GM08714 (cell line): ENCODE measurements around the gene VAX1.

Experiments
- H3K4me3 ChIP-seq: fragments of 200-500 bp; sonication (Bioruptor generic); 2 replicates; pipeline ENCODE4 v1.5.1; 2014; ENCODE audit warnings: mild to moderate bottlenecking, low read length, inconsistent platforms
- ZNF274 ChIP-seq: IDR thresholded peaks from 2 replicates; pipeline ENCODE4 v1.6.1; 2012; ENCODE audit warnings: mild to moderate bottlenecking, low read depth, low read length

VAX1 gene

DNA sequence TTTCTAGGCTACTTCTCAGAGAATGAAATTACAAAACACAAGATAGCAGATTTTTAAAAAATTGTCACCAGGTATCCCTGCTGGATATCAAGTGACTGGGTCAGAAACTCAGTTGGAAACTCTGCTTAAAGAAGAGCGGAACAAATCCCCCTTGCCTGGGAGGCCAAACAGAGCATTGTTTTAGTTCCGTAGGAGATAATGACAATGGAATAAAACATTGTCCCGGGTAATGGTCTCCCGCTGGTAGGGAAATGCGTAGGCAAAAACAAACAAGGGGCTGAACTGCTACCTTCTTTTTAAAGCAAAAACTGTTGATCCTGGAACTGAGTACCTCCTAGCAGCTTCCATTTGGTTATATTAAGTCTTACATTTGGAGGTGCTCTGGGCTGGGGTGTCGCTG is 21.3 kb upstream of the VAX1 start:
- TF ChIP-seq ZNF274: no peak
- no peak overlapping the region for H3K4me3 ChIP-seq

DNA sequence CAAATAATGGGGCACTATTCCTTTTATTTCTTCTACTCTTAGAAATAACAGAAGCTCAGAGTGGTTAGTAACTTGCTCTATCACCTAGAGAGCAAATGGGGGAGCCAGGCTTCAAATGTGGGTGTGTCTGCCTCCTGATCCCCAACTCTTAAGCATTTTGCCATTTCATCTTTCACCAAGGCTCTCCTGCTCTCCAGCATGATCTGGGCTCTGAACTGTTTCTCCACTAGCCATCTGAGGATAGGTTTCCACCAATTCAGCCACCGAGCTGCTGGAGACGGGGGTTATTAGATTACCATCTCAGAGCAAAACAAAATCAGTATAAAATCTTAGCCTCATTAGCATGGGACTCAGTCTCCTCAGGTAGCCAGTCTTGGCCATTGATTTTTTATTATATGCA is 20.2 kb upstream of the VAX1 start:
- no peak for TF ChIP-seq ZNF274
- no peak overlapping the region for H3K4me3 ChIP-seq

DNA sequence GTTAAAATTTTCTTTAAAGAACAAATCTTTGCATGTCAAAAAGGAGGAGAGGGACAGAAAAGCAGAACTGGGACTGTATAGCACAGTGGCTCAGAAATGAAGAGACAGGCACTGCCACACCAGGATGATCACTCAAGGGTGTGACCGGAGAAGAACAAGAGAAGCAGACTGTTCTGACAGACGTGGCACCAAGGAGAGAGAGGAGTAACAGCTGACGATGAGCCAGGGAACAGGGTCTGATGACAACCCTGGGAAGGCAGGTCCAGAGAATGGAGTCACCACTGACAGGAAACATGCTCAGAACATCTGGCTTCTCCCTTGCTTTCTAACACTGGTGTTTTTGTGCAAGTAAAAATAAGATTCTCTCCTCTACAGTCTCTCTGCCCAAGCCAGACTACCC is 14.6 kb upstream of the VAX1 start:
- H3K4me3 ChIP-seq: no peak overlapping the region
- no peak for TF ChIP-seq ZNF274

DNA sequence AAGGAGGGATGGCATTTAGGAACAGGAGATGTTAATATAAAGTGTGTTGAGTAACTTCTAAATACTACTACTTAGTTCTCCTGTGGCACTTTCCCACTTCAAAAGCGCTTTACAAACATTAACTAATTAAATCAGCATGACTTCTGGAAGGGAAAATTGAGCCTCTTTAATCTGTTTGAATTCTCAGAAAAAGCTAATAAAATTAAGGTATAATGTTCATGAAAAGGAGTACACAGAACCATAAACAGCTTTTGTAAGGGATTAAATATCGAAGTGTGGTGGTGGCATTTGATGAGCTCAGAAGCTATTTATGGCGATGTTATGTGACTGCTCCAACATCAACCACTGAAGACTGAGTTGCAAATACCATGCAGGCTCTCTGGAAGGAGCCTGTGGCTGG is 10.2 kb upstream of the VAX1 start:
- H3K4me3 ChIP-seq: no peak overlapping the region
- TF ChIP-seq ZNF274: no peak

DNA sequence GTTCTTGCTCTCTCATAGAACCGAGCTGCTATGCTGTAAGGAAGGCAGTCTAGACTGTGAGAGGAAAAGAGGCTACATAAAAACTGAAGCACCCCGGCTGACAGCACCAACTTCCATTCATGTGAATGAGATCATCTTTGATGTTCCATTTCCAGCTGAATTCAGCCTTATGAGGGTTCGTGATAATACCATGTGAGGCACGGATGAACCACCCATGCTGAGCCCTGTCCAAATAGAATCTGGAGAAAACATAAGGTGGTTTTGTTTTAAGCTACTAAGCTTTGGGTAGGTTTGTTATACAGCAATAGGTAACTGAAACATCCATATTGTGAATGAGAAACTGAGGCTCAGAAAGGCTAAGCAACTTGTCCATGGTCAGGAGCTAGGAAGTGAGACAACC is 6.9 kb upstream of the VAX1 start:
- TF ChIP-seq ZNF274: no peak
- no peak overlapping the region for H3K4me3 ChIP-seq

DNA sequence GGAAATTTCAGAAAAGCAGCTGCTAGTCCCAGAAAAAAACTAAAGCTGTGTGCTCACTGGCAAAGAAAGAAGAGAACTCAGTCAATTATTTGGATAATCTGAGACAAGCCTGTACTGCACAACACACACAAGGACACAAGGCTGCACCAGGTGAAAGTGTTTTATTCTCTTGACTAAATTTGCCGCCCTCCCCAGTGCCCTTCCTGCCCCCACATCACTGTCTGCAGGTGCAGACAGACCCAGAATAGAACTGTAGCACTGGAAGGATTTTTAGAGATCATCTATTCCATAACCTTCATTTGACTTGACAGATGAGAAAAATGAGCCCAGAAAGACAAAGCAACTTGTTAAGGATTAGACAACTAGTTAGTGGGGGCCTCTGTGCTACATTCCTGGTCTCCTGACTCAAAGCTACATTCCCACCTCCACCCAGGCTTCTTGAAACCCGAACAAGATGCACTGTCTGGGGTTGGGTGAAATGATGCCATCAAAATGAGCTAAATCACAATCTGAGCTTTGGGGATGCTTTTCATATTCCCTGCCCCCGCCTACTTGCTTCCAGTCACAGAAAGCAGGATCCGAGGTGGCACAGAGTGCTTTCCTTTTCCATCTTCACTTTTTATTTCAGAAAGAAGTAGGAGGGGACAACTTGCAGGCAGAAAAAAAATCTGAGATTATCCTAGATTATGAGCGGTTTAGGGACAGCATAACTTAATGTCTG is 5.2 kb upstream of the VAX1 start:
- TF ChIP-seq ZNF274: no peak
- H3K4me3 ChIP-seq: no peak overlapping the region

DNA sequence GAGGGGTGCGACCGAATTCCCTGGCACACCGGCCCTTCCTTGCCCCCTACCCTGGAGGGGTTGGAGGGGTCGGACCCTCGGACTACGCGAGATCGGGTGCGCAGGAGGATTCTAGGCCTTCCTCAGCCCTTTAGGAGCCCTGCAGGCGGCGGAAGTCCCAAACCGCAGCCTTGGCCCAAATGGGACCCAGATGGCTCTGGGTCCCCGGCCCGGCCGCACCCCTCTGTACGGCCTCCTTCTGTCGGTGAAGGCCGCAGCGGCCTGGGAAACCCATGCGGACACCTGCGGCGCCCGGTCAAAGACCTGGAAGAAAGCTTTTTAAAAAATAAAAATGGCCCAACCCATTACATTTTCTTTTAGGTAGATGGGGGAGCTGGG is 2.4 kb upstream of the VAX1 start:
- H3K4me3 ChIP-seq: no peak overlapping the region
- no peak for TF ChIP-seq ZNF274

DNA sequence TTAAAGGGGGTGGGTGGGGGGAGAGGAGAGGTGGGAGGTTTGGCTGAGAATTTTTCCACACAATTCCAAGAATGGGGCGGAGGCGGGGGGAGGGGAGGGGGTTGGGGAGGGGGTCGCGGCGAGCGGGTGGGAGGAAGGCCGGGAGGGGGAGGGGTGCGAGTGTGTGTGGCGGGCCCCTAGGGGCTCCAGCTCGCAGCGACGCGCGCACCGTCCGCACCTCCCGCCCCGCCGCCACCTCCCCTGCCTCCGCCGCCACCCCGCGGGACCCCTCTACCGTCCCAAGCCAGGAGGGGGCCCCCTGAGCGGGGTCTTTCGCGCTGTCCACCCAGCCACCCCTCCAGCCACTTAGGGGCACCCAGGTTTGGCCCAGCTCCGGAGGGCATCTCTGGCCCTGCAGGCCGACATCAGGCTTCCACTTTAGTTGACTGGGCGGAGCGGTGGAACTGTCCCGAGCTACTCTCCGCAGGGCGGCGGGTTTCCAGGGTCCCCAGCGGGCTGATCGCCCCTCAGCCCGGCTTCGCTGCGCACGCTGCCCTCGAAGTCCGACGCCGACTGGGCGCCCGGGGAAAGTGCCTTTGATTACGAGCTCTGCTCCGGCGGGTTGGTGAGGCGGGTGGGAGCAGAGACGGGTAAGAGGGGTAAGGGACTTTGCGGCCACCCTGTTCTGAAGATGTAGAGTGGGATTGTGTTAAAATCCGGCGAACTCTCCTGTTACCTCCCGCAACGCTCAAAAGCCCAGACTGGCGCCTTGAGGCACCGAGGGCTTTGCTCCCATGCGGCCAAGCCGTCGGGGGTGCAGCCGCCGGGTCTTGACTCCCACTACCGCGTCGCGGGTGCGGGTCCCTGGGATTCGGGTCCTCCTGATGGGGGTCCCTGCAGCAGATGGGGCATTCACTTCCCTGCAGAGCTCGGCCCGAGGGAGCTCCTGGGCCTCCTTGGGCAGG is 1.8 kb upstream of the VAX1 start:
- TF ChIP-seq ZNF274: no peak
- H3K4me3 ChIP-seq: no peak overlapping the region

DNA sequence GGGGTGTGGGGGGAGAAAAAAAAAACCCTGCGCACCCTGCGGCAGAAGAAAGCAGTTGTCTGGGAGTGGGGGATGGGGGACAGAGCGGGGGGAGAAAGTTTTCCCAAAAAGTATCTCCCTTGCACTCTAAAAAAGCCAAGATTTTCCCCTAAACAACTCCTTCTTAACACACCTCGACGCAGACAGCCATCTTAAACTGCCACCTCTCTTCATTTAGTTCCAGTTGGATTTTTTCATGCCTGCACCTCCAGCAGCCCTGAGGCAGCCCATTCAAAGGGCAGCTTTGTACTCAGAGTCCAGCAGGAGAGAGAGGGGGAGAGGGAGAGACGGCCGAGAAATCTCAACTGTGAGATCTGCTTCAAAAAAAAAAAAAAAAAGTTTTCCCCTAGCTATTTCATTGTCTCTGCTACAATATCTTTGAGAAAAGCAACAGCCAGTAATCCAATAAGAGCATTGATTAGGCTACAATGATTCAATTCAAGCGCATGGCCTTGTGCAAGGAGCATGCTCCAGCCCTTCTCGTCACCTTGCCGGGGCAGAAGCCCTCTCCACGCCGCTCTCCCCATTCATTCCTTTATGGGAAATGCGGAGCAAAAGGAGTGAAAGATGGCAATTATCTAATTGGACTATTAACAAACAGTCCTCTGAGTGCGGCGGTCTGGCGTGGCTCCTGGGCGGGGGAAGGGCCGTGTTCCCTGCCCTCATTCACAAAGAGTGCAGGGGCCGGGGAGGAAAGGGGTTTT is 939 bp upstream of the VAX1 start:
- TF ChIP-seq ZNF274: no peak
- H3K4me3 ChIP-seq: no peak overlapping the region

DNA sequence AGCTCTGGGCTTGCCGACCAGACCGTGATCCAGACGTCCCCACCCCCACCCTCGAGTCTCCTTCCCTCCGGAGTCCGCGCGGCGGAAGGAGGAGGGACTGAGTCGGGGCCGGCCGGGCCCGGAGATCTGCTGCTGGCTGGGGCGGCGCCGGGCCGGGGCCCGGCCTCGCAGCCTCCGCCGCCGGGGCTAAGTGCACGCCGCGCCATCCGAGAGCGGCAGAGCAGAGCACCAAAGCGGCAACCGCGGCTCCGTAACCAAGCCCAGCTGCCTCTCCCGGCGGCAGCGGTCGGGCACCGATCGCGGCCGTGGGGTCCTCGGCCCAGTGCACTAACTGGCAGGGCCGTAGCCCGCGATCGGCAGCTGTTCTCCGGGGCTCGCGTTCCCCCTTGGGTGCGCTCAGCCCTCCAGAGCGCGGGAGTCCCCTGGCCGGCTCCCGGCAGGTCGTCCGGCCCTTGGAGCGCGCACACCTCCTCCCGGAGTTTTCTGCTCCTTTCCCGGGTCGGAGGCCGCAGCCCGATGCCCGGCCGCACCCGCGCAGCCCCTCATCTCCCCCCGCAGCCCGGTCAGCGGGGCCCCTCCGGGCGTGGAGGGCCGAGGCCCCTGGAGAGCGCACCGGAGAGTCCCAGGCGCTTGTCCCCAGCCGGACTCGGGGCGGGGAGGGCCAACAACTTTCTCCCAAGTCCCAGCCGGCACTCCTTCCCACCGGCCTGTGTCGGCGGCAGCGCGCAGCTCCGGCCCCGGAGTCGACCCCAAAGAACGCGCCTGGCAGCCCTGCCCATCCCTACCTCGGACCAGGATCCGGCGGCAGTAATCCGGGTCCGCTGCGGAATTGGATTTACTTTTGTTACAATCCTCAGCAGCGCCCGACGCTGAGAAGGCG is 799 bp downstream of the VAX1 start:
- no peak for TF ChIP-seq ZNF274
- no peak overlapping the region for H3K4me3 ChIP-seq

DNA sequence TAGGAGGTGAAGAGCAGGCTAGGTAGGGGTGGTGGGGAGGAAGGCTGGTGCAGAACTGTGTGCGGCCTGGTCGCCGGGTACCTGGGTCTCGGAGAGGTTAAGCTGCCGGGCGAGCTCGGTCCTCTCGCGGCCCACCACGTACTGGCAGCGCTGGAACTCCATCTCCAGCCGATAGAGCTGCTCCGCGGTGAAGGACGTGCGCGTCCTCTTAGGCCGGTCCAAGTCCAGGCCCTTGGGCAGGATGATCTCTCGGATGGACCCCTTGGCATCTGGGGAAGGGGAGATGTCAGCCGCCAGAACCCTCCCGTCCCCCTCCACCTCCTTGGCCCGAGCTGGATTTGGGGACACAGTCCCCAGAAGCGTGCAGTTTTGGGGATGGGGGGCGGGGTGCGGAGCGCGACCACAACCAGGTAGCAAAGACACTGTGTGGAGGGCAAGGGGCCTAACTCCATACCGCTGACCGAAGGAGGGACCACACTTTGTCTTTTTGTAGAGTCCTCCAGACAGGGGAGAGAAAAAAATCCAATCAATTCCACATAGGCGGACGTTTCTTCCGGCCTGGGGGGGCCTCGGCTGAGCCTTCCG is 1.6 kb downstream of the VAX1 start:
- no peak for TF ChIP-seq ZNF274
- no peak overlapping the region for H3K4me3 ChIP-seq

DNA sequence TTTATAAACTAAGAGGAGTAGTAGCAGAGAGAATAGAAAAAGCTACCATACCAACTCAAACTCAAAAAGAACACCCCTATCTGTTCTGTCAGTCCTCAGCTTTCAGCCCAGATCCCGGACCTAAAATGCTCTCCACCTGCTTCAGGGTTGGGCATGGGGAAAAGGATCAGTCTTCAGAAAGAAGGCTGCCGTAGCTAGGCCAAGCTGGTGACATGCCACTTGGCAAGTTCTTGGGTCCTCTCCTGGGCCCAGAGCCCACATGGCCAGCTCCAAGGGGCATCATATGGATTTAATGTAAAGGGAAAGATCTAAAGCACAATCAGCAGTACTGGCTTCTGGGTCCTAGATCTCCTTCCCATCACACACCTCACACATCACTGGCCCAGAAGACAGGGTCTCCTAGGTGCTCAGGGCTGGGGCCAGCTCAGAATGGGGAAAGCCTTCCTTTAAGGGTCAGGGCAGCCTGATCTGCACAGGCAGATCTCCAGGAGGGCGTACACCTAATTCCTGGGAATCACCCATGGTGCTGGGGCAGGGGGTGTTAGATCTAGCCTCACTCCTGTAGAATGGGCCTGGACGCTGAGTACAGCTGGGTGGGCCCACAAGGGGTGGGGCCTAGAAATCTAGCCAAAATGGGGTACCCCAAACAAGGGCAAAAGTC is 2.5 kb downstream of the VAX1 start:
- H3K4me3 ChIP-seq: no peak overlapping the region
- TF ChIP-seq ZNF274: no peak

DNA sequence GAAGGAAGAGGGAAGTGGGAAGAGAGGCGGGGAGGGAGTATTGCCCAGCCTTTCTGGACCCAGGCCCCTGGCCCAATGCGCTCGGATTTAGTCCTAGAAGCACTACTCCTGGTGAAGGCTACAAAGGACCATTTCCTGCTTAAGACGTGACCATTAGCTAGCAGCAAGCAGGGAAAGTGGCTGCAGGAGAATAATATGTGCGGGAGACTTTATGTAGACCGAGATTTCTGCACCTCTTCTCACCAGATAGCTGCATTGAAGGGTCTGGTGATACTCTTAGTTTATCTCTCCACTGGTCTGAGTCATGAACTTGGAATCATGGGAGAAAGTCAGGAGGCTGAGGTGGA is 3.1 kb downstream of the VAX1 start:
- TF ChIP-seq ZNF274: no peak
- H3K4me3 ChIP-seq: no peak overlapping the region
